H1 (cell line): ENCODE data around the gene CFB. TPM values are rescaled to one million over a fixed set of nuclear protein-coding genes. Genes with fewer than 3 reads are reported as not detected.

ENCODE experiments used
- CTCF ChIA-PET: fragments of 300-600 bp; sonication (Branson Sonifier 250); formaldehyde crosslinking; loops from one replicate; lab custom pipeline; 2021; ENCODE audit not compliant: partially characterized antibody; lab: Charles Lee
- POLR2A ChIA-PET: fragments of 300-600 bp; sonication (Branson Sonifier 250); formaldehyde crosslinking; loops from one replicate; lab custom pipeline; 2021; ENCODE audit warnings: inconsistent platforms; ENCODE audit not compliant: partially characterized antibody; lab: Charles Lee
- DNase-seq, 2 experiments: peaks; one replicate each; pipeline versions ENCODE4 v3.0.0 to v3.0.0-alpha.2; 2010 to 2022; ENCODE audit warnings: low spot score in 2 of 2, low read depth in 1 of 2, mixed read lengths in 1 of 2
- FAIRE-seq: peaks from 2 replicates; lab custom pipeline; 2011; peaks lifted over from hg19 to GRCh38; lab: Jason Lieb, UNC
- H2AFZ ChIP-seq: 2 replicates; pipeline ENCODE4 v1.8.1; 2012; ENCODE audit warnings: low read length, inconsistent platforms
- H2AK5ac ChIP-seq: 2 replicates; pipeline ENCODE4 v1.6.1; 2013; ENCODE audit warnings: low read depth, low read length
- H2BK120ac ChIP-seq: replicated peaks from 2 replicates; pipeline ENCODE3; 2013; ENCODE audit warnings: low read depth, low read length, inconsistent platforms
- H2BK12ac ChIP-seq: 2 replicates; pipeline ENCODE4 v1.6.1; 2013; ENCODE audit warnings: low read depth, low read length
- H2BK15ac ChIP-seq: 2 replicates; pipeline ENCODE4 v1.6.1; 2013; ENCODE audit warnings: low read length
- H2BK20ac ChIP-seq: 2 replicates; pipeline ENCODE4 v1.6.1; 2013; ENCODE audit warnings: low read length
- H2BK5ac ChIP-seq: 2 replicates; pipeline ENCODE4 v1.6.1; 2013; ENCODE audit warnings: low read depth, low read length
- H3K14ac ChIP-seq: 2 replicates; pipeline ENCODE4 v1.6.1; 2013; ENCODE audit warnings: inconsistent platforms; ENCODE audit not compliant: insufficient read length
- H3K18ac ChIP-seq: 2 replicates; pipeline ENCODE4 v1.6.1; 2013; ENCODE audit warnings: low read length; ENCODE audit errors: extremely low read depth
- H3K23ac ChIP-seq: 2 replicates; pipeline ENCODE4 v1.6.1; 2013; ENCODE audit warnings: inconsistent platforms; ENCODE audit not compliant: insufficient read length
- H3K23me2 ChIP-seq: 2 replicates; pipeline ENCODE4 v1.6.1; 2013; ENCODE audit warnings: low read depth, low read length
- H3K27ac ChIP-seq: 2 replicates; pipeline ENCODE4 v1.6.1; 2011; ENCODE audit warnings: low read depth, low read length, inconsistent platforms
- H3K27me3 ChIP-seq, 4 experiments: replicated peaks in 1 of 4; 1 replicate in 1 of 4; 2 replicates in 3 of 4; pipeline versions ENCODE4 v1.6.1 to v1.8.1; 2011 to 2013; ENCODE audit warnings: low read length in 3 of 4, mild to moderate bottlenecking in 3 of 4, inconsistent platforms in 2 of 4, mixed read lengths in 2 of 4, moderate library complexity in 1 of 4; ENCODE audit not compliant: control insufficient read depth in 3 of 4, insufficient read depth in 3 of 4; ENCODE audit errors: extremely low read depth in 1 of 4
- H3K36me3 ChIP-seq, 4 experiments: 2 replicates each; pipeline versions ENCODE4 v1.6.1 to v1.8.1; 2011 to 2013; ENCODE audit warnings: mild to moderate bottlenecking in 4 of 4, low read length in 3 of 4, moderate library complexity in 2 of 4, control low read depth in 1 of 4, inconsistent platforms in 1 of 4; ENCODE audit not compliant: insufficient read depth in 4 of 4, control insufficient read depth in 2 of 4
- H3K4ac ChIP-seq: replicated peaks from 2 replicates; pipeline ENCODE3; 2013; ENCODE audit warnings: low read length, low read depth, mixed read lengths, inconsistent platforms; ENCODE audit not compliant: insufficient read length
- H3K4me1 ChIP-seq, 4 experiments: replicated peaks in 1 of 4; 1 replicate in 1 of 4; 2 replicates in 3 of 4; pipeline versions ENCODE4 v1.6.1 to v1.8.1; 2011 to 2013; ENCODE audit warnings: low read length in 3 of 4, inconsistent platforms in 2 of 4, mixed read lengths in 1 of 4; ENCODE audit not compliant: insufficient read depth in 4 of 4, control insufficient read depth in 3 of 4
- H3K4me2 ChIP-seq, 2 experiments: 2 replicates each; pipeline versions ENCODE4 v1.6.1 to v1.8.1; 2011 to 2013; ENCODE audit warnings: low read depth in 2 of 2, low read length in 2 of 2, control low read depth in 1 of 2, inconsistent platforms in 1 of 2, mild to moderate bottlenecking in 1 of 2; ENCODE audit not compliant: insufficient read depth in 1 of 2
- H3K4me3 ChIP-seq, 4 experiments: fragments of 200-600, 300-600 bp in 1 of 4; sonication (generic), shearing (Covaris generic), sonication (Bioruptor Twin) in 1 of 4; 2 replicates each; pipeline versions ENCODE4 v1.5.1 to v1.8.1; 2011 to 2016; ENCODE audit warnings: low read length in 4 of 4, low read depth in 3 of 4, control low read depth in 2 of 4, inconsistent platforms in 2 of 4, mild to moderate bottlenecking in 2 of 4, mixed read lengths in 1 of 4, moderate library complexity in 1 of 4; ENCODE audit not compliant: insufficient read depth in 2 of 4; ENCODE audit errors: extremely low read depth in 1 of 4
- H3K56ac ChIP-seq: replicated peaks from 2 replicates; pipeline ENCODE3; 2013; ENCODE audit warnings: low read depth, mild to moderate bottlenecking, mixed read lengths, low read length, inconsistent platforms; ENCODE audit not compliant: insufficient read length
- H3K79me1 ChIP-seq: 2 replicates; pipeline ENCODE4 v1.6.1; 2013; ENCODE audit warnings: low read depth, low read length, control low read depth
- H3K79me2 ChIP-seq, 2 experiments: 2 replicates each; pipeline versions ENCODE4 v1.6.1 to v1.8.1; 2012 to 2013; ENCODE audit warnings: low read length in 2 of 2, mild to moderate bottlenecking in 2 of 2, inconsistent platforms in 1 of 2; ENCODE audit not compliant: insufficient read depth in 2 of 2, control insufficient read depth in 1 of 2
- H3K9ac ChIP-seq, 4 experiments: replicated peaks in 1 of 4; 1 replicate in 1 of 4; 2 replicates in 3 of 4; pipeline versions ENCODE4 v1.6.1 to v1.8.1; 2011 to 2013; ENCODE audit warnings: low read depth in 3 of 4, low read length in 3 of 4, control low read depth in 2 of 4, mild to moderate bottlenecking in 2 of 4, moderate library complexity in 2 of 4, inconsistent platforms in 1 of 4; ENCODE audit errors: extremely low read depth in 1 of 4
- H3K9me3 ChIP-seq, 2 experiments: 2 replicates each; pipeline versions ENCODE4 v1.6.1 to v1.8.1; 2012 to 2013; ENCODE audit warnings: mild to moderate bottlenecking in 2 of 2, moderate library complexity in 2 of 2, control low read depth in 1 of 2, inconsistent platforms in 1 of 2, low read depth in 1 of 2, low read length in 1 of 2, mixed read lengths in 1 of 2; ENCODE audit not compliant: insufficient read depth in 2 of 2
- H4K20me1 ChIP-seq, 2 experiments: replicated peaks in 1 of 2; 2 replicates each; pipeline versions ENCODE3 to v1.8.1; 2011 to 2013; ENCODE audit warnings: inconsistent platforms in 2 of 2, low read length in 2 of 2, mild to moderate bottlenecking in 1 of 2; ENCODE audit not compliant: insufficient read depth in 2 of 2, control insufficient read depth in 1 of 2
- H4K5ac ChIP-seq: 2 replicates; pipeline ENCODE4 v1.6.1; 2013; ENCODE audit warnings: low read length, low read depth, mixed read lengths, inconsistent platforms; ENCODE audit not compliant: insufficient read length
- H4K8ac ChIP-seq: 2 replicates; pipeline ENCODE4 v1.8.0; 2013; ENCODE audit warnings: mild to moderate bottlenecking, moderate library complexity, low read length, inconsistent platforms; ENCODE audit not compliant: insufficient read depth; ENCODE audit errors: extremely low read depth
- H4K91ac ChIP-seq: replicated peaks from 2 replicates; pipeline ENCODE3; 2013; ENCODE audit warnings: low read length, mixed read lengths, inconsistent platforms; ENCODE audit not compliant: insufficient read length
- CEBPB ChIP-seq: IDR thresholded peaks from 2 replicates; pipeline ENCODE4 v1.6.1; 2012; ENCODE audit warnings: low read depth, low read length
- CHD1 ChIP-seq: IDR thresholded peaks from 2 replicates; pipeline ENCODE4 v1.6.1; 2012; ENCODE audit warnings: low read depth, low read length, improper control_type of control experiment
- CTBP2 ChIP-seq: IDR thresholded peaks from 2 replicates; pipeline ENCODE4 v1.7.0; 2011; ENCODE audit warnings: borderline replicate concordance, mild to moderate bottlenecking, moderate library complexity, mixed read lengths, low read length; ENCODE audit not compliant: insufficient read depth, insufficient read length
- JUND ChIP-seq: IDR thresholded peaks from 2 replicates; pipeline ENCODE4 v1.6.1; 2011; ENCODE audit warnings: mild to moderate bottlenecking, improper control_type of control experiment, low read length
- KDM4A ChIP-seq: IDR thresholded peaks from one replicate; pipeline ENCODE4 v1.7.1; 2012; ENCODE audit warnings: low read depth, mild to moderate bottlenecking, moderate library complexity, low read length, inconsistent platforms; ENCODE audit not compliant: severe bottlenecking
- SAP30 ChIP-seq: fragments of 300-600 bp; sonication (generic); IDR thresholded peaks from 2 replicates; pipeline ENCODE4 v1.7.1; 2012; ENCODE audit warnings: low read length, moderate library complexity, mild to moderate bottlenecking, inconsistent platforms; ENCODE audit not compliant: insufficient read depth, insufficient replicate concordance
- TBP ChIP-seq: IDR thresholded peaks from 2 replicates; pipeline ENCODE4 v1.6.1; 2011; ENCODE audit warnings: low read depth, low read length, improper control_type of control experiment
- WGBS, 2 experiments: shearing (Covaris generic) in 1 of 2; methylation state at CpG; one replicate each; pipeline versions ENCODE4 v1.1.6 to v1.1.7; 2013 to 2015; ENCODE audit warnings: low lambda C conversion rate in 2 of 2, mixed read lengths in 2 of 2, inconsistent platforms in 1 of 2, low coverage in 1 of 2, missing lambda C conversion rate in 1 of 2; ENCODE audit not compliant: insufficient replicate concordance in 2 of 2, insufficient coverage in 1 of 2, insufficient read length in 1 of 2; ENCODE audit errors: extremely low coverage in 1 of 2, missing lambda C conversion rate in 1 of 2; 5-methylcytosine and 5-hydroxymethylcytosine counted together
- polyA plus RNA-seq, 7 experiments: library from polyadenylated mRNA; depleted of rRNA in 3 of 7; stranded (reverse) in 5 of 7; unstranded in 2 of 7; fragments of >200 nt in 5 of 7; fragments of 200-250 nt in 2 of 7; gene quantifications; 1 replicate in 5 of 7; 2 replicates in 1 of 7; 4 replicates in 1 of 7; pipeline versions ENCODE4 v1.2.1 to v1.2.3, GENCODE V29; 2011 to 2013; ENCODE audit warnings: missing spikeins in 2 of 7, mixed read lengths in 2 of 7
- total RNA-seq: library from RNA; stranded (reverse); fragmentation: NEBNext Ultra II Directional; extraction: Animal tissue kit (Norgen Biotek cat#: 25700); gene quantifications from 2 replicates; pipeline ENCODE4 v1.2.1, GENCODE V29; 2021

CFB gene
- total and polyA plus RNA-seq, 2 of the 8 experiments (the other 6 are each of a cell fraction or from before 2014, with no cell fraction given): 0.09 TPM; not detected in 1

DNA sequence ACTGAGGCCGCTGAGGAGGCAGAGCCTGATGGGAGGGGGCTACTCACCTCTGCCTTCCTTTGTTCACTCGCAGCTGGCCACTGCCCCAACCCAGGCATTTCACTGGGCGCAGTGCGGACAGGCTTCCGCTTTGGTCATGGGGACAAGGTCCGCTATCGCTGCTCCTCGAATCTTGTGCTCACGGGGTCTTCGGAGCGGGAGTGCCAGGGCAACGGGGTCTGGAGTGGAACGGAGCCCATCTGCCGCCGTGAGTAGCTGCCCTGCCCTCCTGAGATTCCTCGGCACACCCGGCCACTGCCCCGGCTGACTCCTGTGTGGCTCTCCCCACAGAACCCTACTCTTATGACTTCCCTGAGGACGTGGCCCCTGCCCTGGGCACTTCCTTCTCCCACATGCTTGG lies 12.4 kb upstream of the CFB start:
- no peak overlapping the region for H3K23ac ChIP-seq
- H2BK120ac ChIP-seq: no peak overlapping the region
- no peak overlapping the region for H3K27ac ChIP-seq
- no peaks in the 10 kb centered on the region for H4K20me1 ChIP-seq
- H2AK5ac ChIP-seq: no peak overlapping the region
- H3K36me3 ChIP-seq: no peaks in the 10 kb centered on the region
- DNase-seq: no peak
- H3K4ac ChIP-seq: no peak overlapping the region
- H3K9me3 ChIP-seq: peaks cover 4 to 7% of the 10 kb centered on the region in 2 experiments; a peak in 1 of 4 replicates
- H3K56ac ChIP-seq: no peak overlapping the region
- H3K9ac ChIP-seq: no peak overlapping the region
- H4K8ac ChIP-seq: no peak overlapping the region
- no peak overlapping the region for H4K91ac ChIP-seq
- H4K5ac ChIP-seq: no peak overlapping the region
- no peak overlapping the region for H2BK15ac ChIP-seq
- H3K4me3 ChIP-seq: no peak overlapping the region
- H3K18ac ChIP-seq: no peak overlapping the region
- TF ChIP-seq KDM4A: no peak
- TF ChIP-seq TBP: no peak
- no peak for TF ChIP-seq CEBPB
- no peak for TF ChIP-seq SAP30
- TF ChIP-seq CHD1: no peak
- TF ChIP-seq JUND: no peak
- TF ChIP-seq CTBP2: no peak
- H2BK5ac ChIP-seq: no peak overlapping the region
- CTCF ChIA-PET: interaction anchor here (1.2 kb wide), 1 partner anchor 10 kb away, joined by 4 read pairs; no protein-coding TSS in a partner anchor
- no peak for FAIRE-seq
- WGBS, 2 experiments: 89% methylated on average over 19 of the region's 19 CpGs; no CpG with 5 or more reads in 1 of the 2 experiments
- H3K79me1 ChIP-seq: no peaks in the 10 kb centered on the region
- no peaks in the 10 kb centered on the region for H3K23me2 ChIP-seq
- no peaks in the 10 kb centered on the region for H3K79me2 ChIP-seq
- no peak overlapping the region for H2AFZ ChIP-seq
- H2BK12ac ChIP-seq: no peak overlapping the region
- no peak overlapping the region for H3K4me2 ChIP-seq
- no peaks in the 10 kb centered on the region for H3K4me1 ChIP-seq
- POLR2A ChIA-PET: interaction anchor here (1.0 kb wide), 1 partner anchor 12 kb away, joined by 3 read pairs; the partner anchor contains the start of gene CFB
- H3K14ac ChIP-seq: no peak overlapping the region
- H2BK20ac ChIP-seq: no peak overlapping the region
- H3K27me3 ChIP-seq: no peaks in the 10 kb centered on the region
